HG02852 (cell line): Measurements from ENCODE around the gene NOTCH1.
A peak's percentile ranks its signal among the peaks of the same experiment; 100 is the strongest.
"Not testable (repeated sequence)": the region's sequence is repeated elsewhere in the genome, so short reads cannot be mapped to it uniquely, and the experiment has no call there.

Experiments used
- ATAC-seq: cut with Tn5 transposase; IDR thresholded peaks from one replicate; pipeline ENCODE4 v1.9.1; 2021; ENCODE audit warnings: mild to moderate bottlenecking, moderate library complexity; ENCODE audit not compliant: unreplicated experiment

NOTCH1 gene

GRCh38 chr9:136565086-136565714 is 19.4 kb upstream of the NOTCH1 start:
- ATAC-seq = no peak

GRCh38 chr9:136564379-136564988 is 18.6 kb upstream of the NOTCH1 start:
- peak; percentile 55 for ATAC-seq

- ATAC-seq = no peak
Observed at GRCh38 chr9:136563646-136564325, 17.9 kb upstream of the NOTCH1 start.

GRCh38 chr9:136562746-136563495 is 17.1 kb upstream of the NOTCH1 start:
- ATAC-seq = no peak

GRCh38 chr9:136561779-136562178 is 15.9 kb upstream of the NOTCH1 start:
- ATAC-seq = no peak

- ATAC-seq = no peak
Observed at GRCh38 chr9:136560586-136560985, 14.7 kb upstream of the NOTCH1 start.

- ATAC-seq = not testable (repeated sequence)
Observed at GRCh38 chr9:136559371-136559770, 13.5 kb upstream of the NOTCH1 start.

GRCh38 chr9:136558846-136559245 is 13.0 kb upstream of the NOTCH1 start:
- not testable (repeated sequence) for ATAC-seq

- no peak for ATAC-seq
Observed at GRCh38 chr9:136558373-136558772, 12.5 kb upstream of the NOTCH1 start.

- ATAC-seq = no peak
Observed at GRCh38 chr9:136557036-136557435, 11.2 kb upstream of the NOTCH1 start.

GRCh38 chr9:136556166-136556565 is 10.3 kb upstream of the NOTCH1 start:
- ATAC-seq = no peak

- no peak for ATAC-seq
Observed at GRCh38 chr9:136554870-136555269, 9.0 kb upstream of the NOTCH1 start.

- ATAC-seq = no peak
Observed at GRCh38 chr9:136553581-136553980, 7.7 kb upstream of the NOTCH1 start.

- ATAC-seq = no peak
Observed at GRCh38 chr9:136552117-136552703, 6.4 kb upstream of the NOTCH1 start.

GRCh38 chr9:136551401-136552116 is 5.7 kb upstream of the NOTCH1 start:
- ATAC-seq = no peak

- no peak for ATAC-seq
Observed at GRCh38 chr9:136550439-136551289, 4.8 kb upstream of the NOTCH1 start.

GRCh38 chr9:136549010-136549980 is 3.4 kb upstream of the NOTCH1 start:
- ATAC-seq = no peak

GRCh38 chr9:136547508-136548215 is 1.8 kb upstream of the NOTCH1 start:
- ATAC-seq = no peak
